Spleen (tissue), 11 donors: ENCODE measurements around the gene ZNF385A. TPM values are rescaled to one million over a fixed set of nuclear protein-coding genes. Genes with fewer than 3 reads are reported as not detected.

Experiments used
- DNase-seq: peaks from one replicate; pipeline ENCODE4 v3.0.0-alpha.2; 2020
- H3K27ac ChIP-seq, 8 donors: fragments of 200-600 bp; sonication (generic) in 7 of 8; 1 replicate in 4 of 8; 2 replicates in 4 of 8; pipeline versions ENCODE4 v1.5.0 to v1.8.0; 2016 to 2021; ENCODE audit warnings: inconsistent platforms in 4 of 8, mild to moderate bottlenecking in 4 of 8, moderate library complexity in 1 of 8
- H3K27me3 ChIP-seq, 7 donors: fragments of 200-600 bp; sonication (generic) in 6 of 7; replicated peaks in 1 of 7; 1 replicate in 4 of 7; 2 replicates in 3 of 7; pipeline versions ENCODE4 v1.5.0 to v1.8.0; 2016 to 2021; ENCODE audit warnings: inconsistent platforms in 3 of 7, mild to moderate bottlenecking in 1 of 7
- H3K36me3 ChIP-seq, 6 donors: fragments of 200-600 bp; sonication (generic) in 5 of 6; 1 replicate in 4 of 6; 2 replicates in 2 of 6; pipeline versions ENCODE4 v1.5.0 to v1.8.0; 2016 to 2021; ENCODE audit warnings: inconsistent platforms in 2 of 6
- H3K4me1 ChIP-seq, 6 donors: fragments of 200-600 bp; sonication (generic) in 5 of 6; 1 replicate in 3 of 6; 2 replicates in 3 of 6; pipeline versions ENCODE4 v1.5.0 to v1.8.0; 2016 to 2021; ENCODE audit warnings: inconsistent platforms in 3 of 6
- H3K4me3 ChIP-seq, 8 donors: fragments of 200-600 bp; sonication (generic) in 7 of 8; 1 replicate in 4 of 8; 2 replicates in 4 of 8; pipeline versions ENCODE4 v1.5.0 to v1.8.0; 2016 to 2021; ENCODE audit warnings: inconsistent platforms in 4 of 8, mild to moderate bottlenecking in 4 of 8, moderate library complexity in 2 of 8
- H3K9me3 ChIP-seq, 8 donors: fragments of 200-600 bp; sonication (generic) in 7 of 8; 1 replicate in 4 of 8; 2 replicates in 4 of 8; pipeline versions ENCODE4 v1.5.0 to v1.8.0; 2016 to 2021; ENCODE audit warnings: inconsistent platforms in 4 of 8
- POLR2A ChIP-seq, 3 donors: fragments of 450-650 bp; IDR thresholded peaks; one replicate each; pipeline ENCODE4 v1.5.1; 2017; ENCODE audit warnings: antibody characterized with exemption in 3 of 3, mild to moderate bottlenecking in 1 of 3
- POLR2AphosphoS5 ChIP-seq, 3 donors: sonication (generic); formaldehyde crosslinking; IDR thresholded peaks; one replicate each; pipeline ENCODE4 v1.5.1; 2017; ENCODE audit warnings: antibody characterized with exemption in 3 of 3
- WGBS, 5 donors: extraction: QIAGEN DNeasy Blood & Tissue Kit in 3 of 5; methylation state at CpG; one replicate each; pipeline versions ENCODE4 v1.1.5 to v1.1.7; 2013 to 2018; 5-methylcytosine and 5-hydroxymethylcytosine counted together
- intact Hi-C: fragments of 100-400 bp; cut with DNase I; formaldehyde crosslinking; loops from one replicate; pipeline ENCODE4 v1.15.0; 2023; ENCODE audit warnings: low total_unique reads
- polyA plus RNA-seq, 3 donors: library from polyadenylated mRNA; stranded (reverse); fragments of 200-250 nt; gene quantifications; one replicate each; pipeline ENCODE4 v1.2.1, GENCODE V29; 2013
- total RNA-seq, 7 donors: library from RNA; depleted of rRNA in 3 of 7; stranded (reverse); fragments of >200 nt in 3 of 7; fragmentation: NEBNext Ultra II Directional in 4 of 7; extraction: Animal tissue kit (Norgen Biotek cat#: 25700) in 4 of 7; gene quantifications; one replicate each; pipeline versions ENCODE4 v1.1.0 to v1.2.1, GENCODE V29; 2016 to 2021
- TF ChIP-seq, protein P1 (sequence below), 11 experiments: fragments of 200-600 bp in 7 of 11; fragments of 450-650 bp in 4 of 11; sonication (generic) in 4 of 11; IDR thresholded peaks in 8 of 11; conservative IDR thresholded peaks in 3 of 11; 1 replicate in 7 of 11; 2 replicates in 4 of 11; pipeline versions ENCODE4 v1.4.0 to v1.8.0; 2016 to 2021; ENCODE audit warnings: antibody characterized with exemption in 11 of 11, inconsistent platforms in 4 of 11, mild to moderate bottlenecking in 1 of 11
- donor health status: healthy with polysubstance abuse.
- donor health status: DM: no; HTN: no; CAD: no; lungs with moderate emphysema.
- donor health status: DM: no; HTN: no; CAD: no.
- donor health status: Bipolar disorder and iron deficiency.
- donor health status: healthy.
- donor health status: DM: no; HTN: no; CAD: no.
- donor health status: DM: yes; HTN: yes; CAD: no.

ZNF385A gene
- total and polyA plus RNA-seq, 10 donors = 7.4 to 40.3 (median 23.4) TPM

- TF ChIP-seq, protein P1, sequence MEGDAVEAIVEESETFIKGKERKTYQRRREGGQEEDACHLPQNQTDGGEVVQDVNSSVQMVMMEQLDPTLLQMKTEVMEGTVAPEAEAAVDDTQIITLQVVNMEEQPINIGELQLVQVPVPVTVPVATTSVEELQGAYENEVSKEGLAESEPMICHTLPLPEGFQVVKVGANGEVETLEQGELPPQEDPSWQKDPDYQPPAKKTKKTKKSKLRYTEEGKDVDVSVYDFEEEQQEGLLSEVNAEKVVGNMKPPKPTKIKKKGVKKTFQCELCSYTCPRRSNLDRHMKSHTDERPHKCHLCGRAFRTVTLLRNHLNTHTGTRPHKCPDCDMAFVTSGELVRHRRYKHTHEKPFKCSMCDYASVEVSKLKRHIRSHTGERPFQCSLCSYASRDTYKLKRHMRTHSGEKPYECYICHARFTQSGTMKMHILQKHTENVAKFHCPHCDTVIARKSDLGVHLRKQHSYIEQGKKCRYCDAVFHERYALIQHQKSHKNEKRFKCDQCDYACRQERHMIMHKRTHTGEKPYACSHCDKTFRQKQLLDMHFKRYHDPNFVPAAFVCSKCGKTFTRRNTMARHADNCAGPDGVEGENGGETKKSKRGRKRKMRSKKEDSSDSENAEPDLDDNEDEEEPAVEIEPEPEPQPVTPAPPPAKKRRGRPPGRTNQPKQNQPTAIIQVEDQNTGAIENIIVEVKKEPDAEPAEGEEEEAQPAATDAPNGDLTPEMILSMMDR (IDR thresholded peaks at IDR 0.05 in 8 of 11, conservative IDR thresholded peaks at IDR 0.05 in 3 of 11) = no peak
- TF ChIP-seq POLR2A (IDR thresholded peaks at IDR 0.05) = no peak
- TF ChIP-seq POLR2AphosphoS5 (IDR thresholded peaks at IDR 0.05) = no peak
- no peak overlapping the region for H3K4me3 ChIP-seq
- H3K27ac ChIP-seq = no peak overlapping the region
- intact Hi-C loops = no loop called here
- H3K4me1 ChIP-seq = peaks cover 9 to 45% (median 26%) of the 10 kb centered on the region in 6 donors
- WGBS, 5 donors = 80 to 88% (median 82%) methylated on average over 3 of the region's 3 CpGs
- DNase-seq = no peak
- no peaks in the 10 kb centered on the region for H3K36me3 ChIP-seq
- peaks cover 0 to 92% (median 12%) of the 10 kb centered on the region in 7 donors for H3K27me3 ChIP-seq
- no peaks in the 10 kb centered on the region for H3K9me3 ChIP-seq
Observed at GRCh38 chr12:54426690-54427089, 42.2 kb upstream of the ZNF385A start.

- Histone ChIP-seq H3K9me3 (no peaks in the 10 kb centered on the region), H3K27me3 (peaks cover 0 to 90% (median 12%) of the 10 kb centered on the region in 7 donors), H3K36me3 (no peaks in the 10 kb centered on the region), H3K27ac (no peak overlapping the region), H3K4me3 (no peak overlapping the region), H3K4me1 (peaks cover 9 to 49% (median 27%) of the 10 kb centered on the region in 6 donors)
- TF ChIP-seq POLR2A (IDR thresholded peaks at IDR 0.05) (no peak), POLR2AphosphoS5 (IDR thresholded peaks at IDR 0.05) (no peak)
- TF ChIP-seq, protein P1 (IDR thresholded peaks at IDR 0.05 in 8 of 11, conservative IDR thresholded peaks at IDR 0.05 in 3 of 11) = no peak
- DNase-seq = no peak
- 65 to 80% (median 70%) methylated on average over 2 of the region's 2 CpGs for WGBS, 5 donors
- intact Hi-C loops = no loop called here
Observed at GRCh38 chr12:54425702-54426101, 41.2 kb upstream of the ZNF385A start.

DNA sequence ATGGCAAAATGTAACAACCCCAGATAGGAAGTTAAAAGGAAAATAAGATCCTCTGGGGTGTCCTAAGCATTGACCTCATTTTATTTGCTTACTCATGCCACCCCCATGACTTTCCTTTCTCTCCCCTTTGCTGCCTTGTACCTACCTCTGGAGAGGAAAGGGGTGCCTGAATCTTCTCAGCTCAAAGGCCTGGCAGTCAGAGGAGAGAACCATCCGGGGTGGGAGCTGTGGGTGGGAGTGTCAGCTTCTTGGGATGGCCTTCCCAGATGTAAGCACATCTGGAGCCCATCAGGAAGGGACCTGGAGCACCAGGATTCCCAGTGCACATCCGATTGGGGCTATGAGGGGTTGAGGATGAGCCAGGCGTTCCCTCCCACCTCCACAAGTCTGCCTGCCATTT, 39.7 kb upstream of the ZNF385A start:
- TF ChIP-seq, protein P1 (IDR thresholded peaks at IDR 0.05 in 8 of 11, conservative IDR thresholded peaks at IDR 0.05 in 3 of 11) = no peak
- no peak for TF ChIP-seq POLR2AphosphoS5 (IDR thresholded peaks at IDR 0.05)
- TF ChIP-seq POLR2A (IDR thresholded peaks at IDR 0.05) = no peak
- Histone ChIP-seq H3K27me3 (peaks cover 0 to 90% (median 20%) of the 10 kb centered on the region in 7 donors), H3K4me3 (no peak overlapping the region), H3K9me3 (no peaks in the 10 kb centered on the region), H3K36me3 (no peaks in the 10 kb centered on the region), H3K27ac (no peak overlapping the region), H3K4me1 (peaks cover 14 to 63% (median 37%) of the 10 kb centered on the region in 6 donors)
- DNase-seq = no peak
- intact Hi-C loops = no loop called here
- 70 to 81% (median 72%) methylated on average over 3 of the region's 3 CpGs for WGBS, 5 donors

DNA sequence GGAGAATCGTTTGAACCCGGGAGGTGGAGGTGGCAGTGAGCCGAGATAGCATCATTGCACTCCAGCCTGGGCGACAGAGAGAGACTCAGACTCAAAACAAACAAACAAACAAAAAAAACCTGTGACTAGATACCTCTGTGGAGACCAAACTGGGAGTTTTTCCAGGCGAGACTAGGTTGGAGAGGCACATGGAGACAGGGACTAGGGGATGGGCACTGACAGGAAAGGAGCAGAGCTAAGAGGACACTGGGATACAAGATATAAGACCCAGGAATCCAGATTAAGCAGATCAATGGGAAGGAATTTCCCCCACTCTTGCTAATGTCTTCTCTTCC, 39.2 kb upstream of the ZNF385A start:
- Histone ChIP-seq H3K27ac (no peak overlapping the region), H3K27me3 (peaks cover 0 to 90% (median 24%) of the 10 kb centered on the region in 7 donors), H3K36me3 (no peaks in the 10 kb centered on the region), H3K9me3 (no peaks in the 10 kb centered on the region), H3K4me1 (peaks cover 14 to 63% (median 37%) of the 10 kb centered on the region in 6 donors), H3K4me3 (no peak overlapping the region)
- WGBS, 5 donors = 78 to 98% (median 85%) methylated on average over 5 of the region's 5 CpGs
- intact Hi-C loops = no loop called here
- DNase-seq = no peak
- TF ChIP-seq, protein P1 (IDR thresholded peaks at IDR 0.05 in 8 of 11, conservative IDR thresholded peaks at IDR 0.05 in 3 of 11) = no peak
- TF ChIP-seq POLR2A (IDR thresholded peaks at IDR 0.05) = no peak
- no peak for TF ChIP-seq POLR2AphosphoS5 (IDR thresholded peaks at IDR 0.05)
